HepG2 (cell line): Measurements from ENCODE around the gene ZBTB7C. TPM values are rescaled to one million over a fixed set of nuclear protein-coding genes. Genes with fewer than 3 reads are reported as not detected.

Experiments
- ATAC-seq: fragments of 200-7000 bp; cut with Tn5 transposase; 3 replicates; pipeline ENCODE4 v1.9.1; 2020; ENCODE audit warnings: mild to moderate bottlenecking, moderate library complexity
- BruUV-seq: library from RNA; stranded (reverse); fragments of 400-500 nt; replicated peaks from 2 replicates; lab custom pipeline; 2021; lab: Mats Ljungman, UMichigan
- CTCF ChIA-PET: fragments of 300-600 bp; formaldehyde crosslinking; extraction: SDS; loops from one replicate; lab custom pipeline; 2021; ENCODE audit warnings: low total read pairs, inconsistent platforms, low intra/inter-chr PET ratio; lab: Yijun Ruan, JAX
- POLR2A ChIA-PET: fragments of 350-600 bp; sonication (Branson Sonifier 250); formaldehyde crosslinking; loops from one replicate; lab custom pipeline; 2020; ENCODE audit warnings: antibody characterized with exemption, inconsistent platforms; lab: Yijun Ruan, JAX
- DNase-seq: peaks from one replicate; pipeline ENCODE4 v3.0.0-alpha.2; 2015; ENCODE audit warnings: low spot score
- FAIRE-seq: peaks from 3 replicates; lab custom pipeline; 2011; peaks lifted over from hg19 to GRCh38; lab: Jason Lieb, UNC
- H2AFZ ChIP-seq: one replicate; pipeline ENCODE4 v1.6.1; 2011; ENCODE audit warnings: low read length, inconsistent platforms
- H3K27ac ChIP-seq: fragments of 300-600 bp; 3 replicates; pipeline ENCODE4 v1.8.0; 2011; ENCODE audit warnings: mixed run types, mild to moderate bottlenecking, mixed read lengths, low read length, inconsistent platforms; ENCODE audit not compliant: insufficient read depth; ENCODE audit errors: extremely low read length
- H3K27me3 ChIP-seq, 2 experiments: fragments of 200-600 bp in 1 of 2; 2 replicates in 1 of 2; 3 replicates in 1 of 2; pipeline versions ENCODE4 v1.6.0 to v1.8.0; 2011; ENCODE audit warnings: low read length in 2 of 2, mild to moderate bottlenecking in 2 of 2, moderate library complexity in 2 of 2, inconsistent platforms in 1 of 2; ENCODE audit not compliant: insufficient read depth in 2 of 2, control insufficient read depth in 1 of 2
- H3K36me3 ChIP-seq, 2 experiments: fragments of 200-600 bp in 1 of 2; replicated peaks in 1 of 2; 2 replicates in 1 of 2; 3 replicates in 1 of 2; pipeline versions ENCODE4 v1.5.1 to v1.8.0; 2011; ENCODE audit warnings: low read length in 2 of 2, inconsistent platforms in 1 of 2; ENCODE audit not compliant: insufficient read depth in 2 of 2, control insufficient read depth in 1 of 2
- H3K4me1 ChIP-seq: 2 replicates; pipeline ENCODE4 v1.5.1; 2012; ENCODE audit warnings: low read length, inconsistent platforms; ENCODE audit not compliant: insufficient read depth
- H3K4me2 ChIP-seq: 2 replicates; pipeline ENCODE4 v1.6.0; 2011; ENCODE audit warnings: low read depth, low read length, inconsistent platforms
- H3K4me3 ChIP-seq, 3 experiments: fragments of 200-600 bp in 1 of 3; sonication (generic), shearing (Covaris generic) in 1 of 3; replicated peaks in 1 of 3; 2 replicates each; pipeline ENCODE4 v1.5.1; 2011 to 2016; ENCODE audit warnings: low read length in 3 of 3, inconsistent platforms in 2 of 3, low read depth in 2 of 3, mild to moderate bottlenecking in 2 of 3, control low read depth in 1 of 3, mixed read lengths in 1 of 3; ENCODE audit not compliant: insufficient read depth in 1 of 3
- H3K79me2 ChIP-seq: one replicate; pipeline ENCODE4 v1.6.1; 2011; ENCODE audit warnings: low read length, inconsistent platforms; ENCODE audit not compliant: insufficient read depth
- H3K9ac ChIP-seq: 2 replicates; pipeline ENCODE4 v1.6.0; 2011; ENCODE audit warnings: mild to moderate bottlenecking, low read depth, low read length, inconsistent platforms; ENCODE audit not compliant: insufficient read depth
- H3K9me3 ChIP-seq: 2 replicates; pipeline ENCODE4 v1.5.1; 2012; ENCODE audit warnings: mild to moderate bottlenecking, low read length
- H4K20me1 ChIP-seq: 2 replicates; pipeline ENCODE4 v1.6.0; 2011; ENCODE audit warnings: inconsistent platforms, mild to moderate bottlenecking, low read length, moderate library complexity; ENCODE audit not compliant: insufficient read depth
- GLMP ChIP-seq: sonication (generic); formaldehyde crosslinking; IDR thresholded peaks from 2 replicates; pipeline ENCODE4 v1.9.0; 2021; ENCODE audit warnings: missing genetic modification reagents, mild to moderate bottlenecking, borderline replicate concordance
- ISX ChIP-seq: sonication (generic); formaldehyde crosslinking; conservative IDR thresholded peaks from 2 replicates; pipeline ENCODE4 v1.5.0; 2020; ENCODE audit warnings: missing genetic modification reagents
- MED8 ChIP-seq: sonication (generic); formaldehyde crosslinking; IDR thresholded peaks from 2 replicates; pipeline ENCODE4 v1.8.1; 2023; ENCODE audit warnings: mild to moderate bottlenecking, missing genetic modification reagents; ENCODE audit not compliant: insufficient replicate concordance
- MIXL1 ChIP-seq: IDR thresholded peaks from 2 replicates; pipeline ENCODE4 v1.6.1; 2016
- MLLT10 ChIP-seq: sonication (generic); formaldehyde crosslinking; IDR thresholded peaks from 2 replicates; pipeline ENCODE4 v1.4.0; 2020; ENCODE audit warnings: missing genetic modification reagents
- NONO ChIP-seq, 2 experiments: fragments of 450-650 bp in 1 of 2; sonication (generic) in 1 of 2; formaldehyde crosslinking in 1 of 2; IDR thresholded peaks in 1 of 2; conservative IDR thresholded peaks in 1 of 2; 2 replicates each; pipeline versions ENCODE4 v1.6.1 to v1.8.0; 2017 to 2022; ENCODE audit warnings: mild to moderate bottlenecking in 1 of 2, missing genetic modification reagents in 1 of 2, moderate library complexity in 1 of 2
- RARG ChIP-seq: sonication (generic); formaldehyde crosslinking; IDR thresholded peaks from 2 replicates; pipeline ENCODE4 v1.4.0; 2020; ENCODE audit warnings: low read depth, mild to moderate bottlenecking, missing genetic modification reagents
- RFX5 ChIP-seq: IDR thresholded peaks from 2 replicates; pipeline ENCODE4 v1.6.1; 2011; ENCODE audit warnings: low read depth, low read length, improper control_type of control experiment
- SSRP1 ChIP-seq: IDR thresholded peaks from 2 replicates; pipeline ENCODE4 v1.6.1; 2016; ENCODE audit warnings: control low read depth
- ZFP1 ChIP-seq: IDR thresholded peaks from 2 replicates; pipeline ENCODE4 v1.6.1; 2016
- ZNF446 ChIP-seq: sonication (generic); formaldehyde crosslinking; IDR thresholded peaks from 2 replicates; pipeline ENCODE4 v1.5.0; 2020; ENCODE audit warnings: mild to moderate bottlenecking, missing genetic modification reagents
- ZNF781 ChIP-seq: sonication (generic); formaldehyde crosslinking; IDR thresholded peaks from 2 replicates; pipeline ENCODE4 v1.5.1; 2020; ENCODE audit warnings: borderline replicate concordance, mild to moderate bottlenecking, missing genetic modification reagents; ENCODE audit errors: not compliant biosample characterization
- whole genome bisulfite sequencing: methylation state at CpG from one replicate; pipeline ENCODE4 v1.1.6; 2017; ENCODE audit warnings: low lambda C conversion rate; 5-methylcytosine and 5-hydroxymethylcytosine counted together
- in situ Hi-C: cut with HindIII; loops from 2 replicates; pipeline ENCODE4 v1.10.0; 2017; ENCODE audit warnings: low pct_unique_long_range_greater_than_20kb; ENCODE audit not compliant: extremely low pct_ligation_motif_present
- intact Hi-C: fragments of 100-400 bp; cut with micrococcal nuclease; formaldehyde crosslinking; loops from one replicate; pipeline ENCODE4 v1.10.0; 2022; ENCODE audit not compliant: unreplicated experiment
- polyA plus RNA-seq, 8 experiments: library from polyadenylated mRNA; depleted of rRNA in 3 of 8; stranded (reverse) in 7 of 8; unstranded in 1 of 8; fragments of >200 nt; fragmentation: Illumina TruSeq in 4 of 8; extraction: Trizol in 4 of 8; gene quantifications; 2 replicates each; pipeline versions ENCODE4 v1.2.1 to v1.2.3, GENCODE V29; 2011 to 2016; ENCODE audit warnings: low read depth in 4 of 8, missing spikeins in 1 of 8, mixed read lengths in 1 of 8; ENCODE audit not compliant: insufficient read depth in 1 of 8
- total RNA-seq, 5 experiments: library from RNA; depleted of rRNA; stranded (reverse); fragments of >200 nt; fragmentation: Illumina TruSeq; extraction: Trizol; gene quantifications; 2 replicates each; pipeline ENCODE4 v1.2.3, GENCODE V29; 2016; ENCODE audit warnings: low read depth in 1 of 5
- TF ChIP-seq, protein P1 (sequence below): IDR thresholded peaks from 2 replicates; pipeline ENCODE4 v1.4.0; 2020; ENCODE audit warnings: mild to moderate bottlenecking, missing genetic modification reagents

ZBTB7C gene
- total and polyA plus RNA-seq, 2 of the 13 experiments (the other 11 are each of a cell fraction or from before 2014, with no cell fraction given) = 0.01 to 0.04 TPM

DNA sequence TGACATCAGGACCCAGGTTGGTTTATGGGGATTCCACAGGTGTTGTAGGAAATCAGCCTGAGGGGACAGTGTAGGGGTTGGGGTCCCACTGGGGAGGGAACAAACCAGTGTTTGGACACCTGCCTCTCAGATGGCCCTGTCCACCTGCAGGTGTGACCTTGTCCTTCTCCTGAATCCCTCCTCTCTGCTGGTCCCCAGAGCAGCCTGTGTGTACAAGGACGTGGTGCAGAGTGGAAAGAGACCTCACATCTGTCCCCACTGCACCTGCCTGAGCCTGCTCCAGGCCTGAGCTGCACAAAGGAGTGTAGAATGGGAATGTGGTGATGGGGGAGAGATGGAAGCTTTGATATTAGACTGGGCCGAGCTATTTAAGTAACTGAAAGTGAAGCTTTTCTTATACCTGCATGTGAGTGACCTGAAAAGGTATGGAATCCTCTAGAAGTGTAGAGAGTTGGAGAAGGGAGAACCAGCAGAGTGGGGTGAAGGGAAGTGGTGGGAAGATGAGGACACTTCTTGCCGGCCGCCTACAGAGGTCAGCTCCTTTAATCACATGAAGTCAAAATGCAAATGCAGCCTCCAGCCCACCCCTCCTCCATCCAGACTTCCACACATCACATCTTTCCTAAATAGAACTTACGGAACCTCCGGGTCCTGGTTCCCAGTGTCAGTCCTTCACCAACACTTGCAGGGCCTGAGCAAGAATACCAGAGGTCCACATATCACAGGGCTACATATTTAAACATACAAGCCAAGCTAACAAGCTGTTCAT lies 389.4 kb downstream of the ZBTB7C start:
- intact Hi-C loops = no loop called here
- FAIRE-seq = no peak

DNA sequence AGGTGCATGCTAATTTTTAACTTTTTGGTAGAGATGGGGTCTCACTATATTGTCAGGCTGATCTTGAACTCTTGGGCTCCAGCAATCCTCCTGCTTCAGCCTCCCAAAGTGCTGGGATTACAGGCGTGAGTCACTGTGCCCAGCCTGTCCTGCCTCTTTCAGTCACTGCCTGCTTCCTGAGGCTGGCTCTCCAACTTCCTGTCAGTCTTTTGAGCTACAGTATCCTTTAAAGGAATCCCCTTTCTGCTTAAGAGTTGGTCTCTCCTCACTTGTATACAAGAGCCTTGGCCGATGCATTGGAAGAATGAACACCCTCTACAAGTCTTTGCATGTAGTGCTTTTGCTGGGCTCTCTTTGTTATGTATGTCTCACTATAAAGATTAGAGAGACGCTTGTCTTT lies 390.3 kb downstream of the ZBTB7C start:
- DNase-seq = no peak
- ChIA-PET CTCF (no interaction called here), POLR2A (no interaction called here)
- Histone ChIP-seq H3K4me2 (no peak overlapping the region), H3K4me1 (no peaks in the 10 kb centered on the region), H3K4me3 (no peak overlapping the region), H3K79me2 (no peaks in the 10 kb centered on the region), H3K27me3 (peaks cover 2 to 12% of the 10 kb centered on the region in 2 experiments; a peak in 2 of 5 replicates), H3K36me3 (no peaks in the 10 kb centered on the region), H3K9ac (no peak overlapping the region), H4K20me1 (no peaks in the 10 kb centered on the region), H3K27ac (no peak overlapping the region), H3K9me3 (no peaks in the 10 kb centered on the region), H2AFZ (no peak overlapping the region)
- no peak for FAIRE-seq
- 2% methylated on average over 3 of the region's 3 CpGs for WGBS
- BruUV-seq = no TSS peak
- intact Hi-C loops = no loop called here
- ATAC-seq = no peak
- in situ Hi-C loops = no loop called here
- TF ChIP-seq ZFP1 (CRISPR knock-in tag) (no peak), MLLT10 (CRISPR knock-in tag) (no peak), ISX (CRISPR knock-in tag) (no peak), RARG (CRISPR knock-in tag) (no peak), ZNF446 (CRISPR knock-in tag) (no peak), SSRP1 (CRISPR knock-in tag) (no peak), MIXL1 (CRISPR knock-in tag) (no peak), ZNF781 (CRISPR knock-in tag) (no peak), GLMP (CRISPR knock-in tag) (no peak)
- TF ChIP-seq, protein P1, sequence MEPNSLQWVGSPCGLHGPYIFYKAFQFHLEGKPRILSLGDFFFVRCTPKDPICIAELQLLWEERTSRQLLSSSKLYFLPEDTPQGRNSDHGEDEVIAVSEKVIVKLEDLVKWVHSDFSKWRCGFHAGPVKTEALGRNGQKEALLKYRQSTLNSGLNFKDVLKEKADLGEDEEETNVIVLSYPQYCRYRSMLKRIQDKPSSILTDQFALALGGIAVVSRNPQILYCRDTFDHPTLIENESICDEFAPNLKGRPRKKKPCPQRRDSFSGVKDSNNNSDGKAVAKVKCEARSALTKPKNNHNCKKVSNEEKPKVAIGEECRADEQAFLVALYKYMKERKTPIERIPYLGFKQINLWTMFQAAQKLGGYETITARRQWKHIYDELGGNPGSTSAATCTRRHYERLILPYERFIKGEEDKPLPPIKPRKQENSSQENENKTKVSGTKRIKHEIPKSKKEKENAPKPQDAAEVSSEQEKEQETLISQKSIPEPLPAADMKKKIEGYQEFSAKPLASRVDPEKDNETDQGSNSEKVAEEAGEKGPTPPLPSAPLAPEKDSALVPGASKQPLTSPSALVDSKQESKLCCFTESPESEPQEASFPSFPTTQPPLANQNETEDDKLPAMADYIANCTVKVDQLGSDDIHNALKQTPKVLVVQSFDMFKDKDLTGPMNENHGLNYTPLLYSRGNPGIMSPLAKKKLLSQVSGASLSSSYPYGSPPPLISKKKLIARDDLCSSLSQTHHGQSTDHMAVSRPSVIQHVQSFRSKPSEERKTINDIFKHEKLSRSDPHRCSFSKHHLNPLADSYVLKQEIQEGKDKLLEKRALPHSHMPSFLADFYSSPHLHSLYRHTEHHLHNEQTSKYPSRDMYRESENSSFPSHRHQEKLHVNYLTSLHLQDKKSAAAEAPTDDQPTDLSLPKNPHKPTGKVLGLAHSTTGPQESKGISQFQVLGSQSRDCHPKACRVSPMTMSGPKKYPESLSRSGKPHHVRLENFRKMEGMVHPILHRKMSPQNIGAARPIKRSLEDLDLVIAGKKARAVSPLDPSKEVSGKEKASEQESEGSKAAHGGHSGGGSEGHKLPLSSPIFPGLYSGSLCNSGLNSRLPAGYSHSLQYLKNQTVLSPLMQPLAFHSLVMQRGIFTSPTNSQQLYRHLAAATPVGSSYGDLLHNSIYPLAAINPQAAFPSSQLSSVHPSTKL (CRISPR knock-in tag) = no peak

More for the DNA sequence above, 389.4 kb downstream of the ZBTB7C start:
- no peaks in the 10 kb centered on the region for H4K20me1 ChIP-seq
- 36% methylated on average over 6 of the region's 6 CpGs for WGBS
- H3K36me3 ChIP-seq = no peaks in the 10 kb centered on the region
- no peak overlapping the region for H3K9ac ChIP-seq
- no peak overlapping the region for H2AFZ ChIP-seq
- TF ChIP-seq RFX5 (no peak), NONO (IDR thresholded peaks at IDR 0.05) (no peak), NONO (CRISPR knock-in tag; conservative IDR thresholded peaks at IDR 0.05) (no peak), MED8 (no peak)
- ATAC-seq (no peak), DNase-seq (no peak)
- no peaks in the 10 kb centered on the region for H3K9me3 ChIP-seq
- H3K4me3 ChIP-seq = no peak overlapping the region
- no peak overlapping the region for H3K27ac ChIP-seq
- CTCF ChIA-PET = no interaction called here
- H3K4me2 ChIP-seq = no peak overlapping the region
- BruUV-seq = no TSS peak
- in situ Hi-C loops = loop anchor here (5.0 kb wide), 1 partner anchor 247 kb away; no protein-coding TSS in a partner anchor
- POLR2A ChIA-PET = no interaction called here
- H3K79me2 ChIP-seq = no peaks in the 10 kb centered on the region
- peaks cover 2 to 12% of the 10 kb centered on the region in 2 experiments; a peak in 2 of 5 replicates for H3K27me3 ChIP-seq
- no peaks in the 10 kb centered on the region for H3K4me1 ChIP-seq
